HCT116 (cell line): ENCODE measurements around the gene LRRK2. TPM values are rescaled to one million over a fixed set of nuclear protein-coding genes. Genes with fewer than 3 reads are reported as not detected.

Experiments
- ATAC-seq: fragments of 200-7000 bp; cut with Tn5 transposase; 2 replicates; pipeline ENCODE4 v1.9.1; 2020; ENCODE audit warnings: mild to moderate bottlenecking, moderate library complexity
- BruUV-seq: library from RNA; stranded (reverse); fragments of 400-500 nt; replicated peaks from 2 replicates; lab custom pipeline; 2021; lab: Mats Ljungman, UMichigan
- CTCF ChIA-PET: fragments of 300-600 bp; sonication (Branson Sonifier 250); formaldehyde crosslinking; loops from one replicate; lab custom pipeline; 2021; ENCODE audit warnings: antibody characterized with exemption; lab: Charles Lee
- POLR2A ChIA-PET: fragments of 300-600, 350-600 bp; sonication (Branson Sonifier 250); formaldehyde crosslinking; loops from one replicate; lab custom pipeline; 2021; ENCODE audit warnings: antibody characterized with exemption; lab: Charles Lee
- RAD21 ChIA-PET, 2 experiments: fragments of 300-600 bp; sonication (Branson Sonifier 250); formaldehyde crosslinking; loops; one replicate each; lab custom pipeline; 2023; ENCODE audit warnings: low total read pairs in 2 of 2; ENCODE audit not compliant: uncharacterized antibody in 2 of 2, unreplicated experiment in 2 of 2, low non-redundant PET in 1 of 2; lab: Charles Lee
- DNase-seq: peaks from one replicate; pipeline ENCODE4 v3.0.0-alpha.2; 2010; ENCODE audit warnings: low read depth, low spot score
- H2AFZ ChIP-seq: fragments of 200-600 bp; shearing (Covaris generic), sonication (generic); 2 replicates; pipeline ENCODE4 v1.6.1; 2017; ENCODE audit warnings: low read depth, mixed run types, mixed read lengths, antibody characterized with exemption, low read length; ENCODE audit not compliant: poor library complexity, severe bottlenecking
- H3K27ac ChIP-seq: 2 replicates; pipeline ENCODE4 v1.5.1; 2012; ENCODE audit warnings: low read depth, low read length
- H3K27me3 ChIP-seq: fragments of 200-600 bp; sonication (generic); 2 replicates; pipeline ENCODE4 v1.6.1; 2016; ENCODE audit warnings: mixed run types, low read length, mixed read lengths; ENCODE audit not compliant: insufficient read depth
- H3K36me3 ChIP-seq, 2 experiments: fragments of 200-500 bp in 1 of 2; fragments of 200-600 bp in 1 of 2; sonication (Bioruptor generic) in 1 of 2; sonication (generic) in 1 of 2; 2 replicates each; pipeline versions ENCODE4 v1.5.1 to v1.6.1; 2014 to 2016; ENCODE audit warnings: low read length in 2 of 2, inconsistent platforms in 1 of 2, mixed read lengths in 1 of 2, mixed run types in 1 of 2; ENCODE audit not compliant: insufficient read depth in 2 of 2, control insufficient read depth in 1 of 2
- H3K4me1 ChIP-seq, 2 experiments: fragments of 200-600 bp in 1 of 2; sonication (generic) in 1 of 2; 2 replicates each; pipeline versions ENCODE4 v1.5.1 to v1.6.1; 2012 to 2017; ENCODE audit warnings: low read length in 2 of 2, inconsistent platforms in 1 of 2, mild to moderate bottlenecking in 1 of 2, mixed read lengths in 1 of 2, mixed run types in 1 of 2, moderate library complexity in 1 of 2; ENCODE audit not compliant: insufficient read depth in 2 of 2, control insufficient read depth in 1 of 2
- H3K4me2 ChIP-seq: fragments of 200-600 bp; sonication (generic); 2 replicates; pipeline ENCODE4 v1.6.1; 2017; ENCODE audit warnings: mixed run types, low read length, mixed read lengths
- H3K4me3 ChIP-seq, 2 experiments: fragments of 200-600 bp in 1 of 2; sonication (generic) in 1 of 2; replicated peaks in 1 of 2; 2 replicates each; pipeline ENCODE4 v1.5.1; 2011 to 2016; ENCODE audit warnings: low read length in 2 of 2, control low read depth in 1 of 2, low read depth in 1 of 2, mild to moderate bottlenecking in 1 of 2, mixed read lengths in 1 of 2, mixed run types in 1 of 2
- H3K79me2 ChIP-seq: fragments of 200-600 bp; sonication (generic); 2 replicates; pipeline ENCODE4 v1.6.1; 2017; ENCODE audit warnings: mild to moderate bottlenecking, mixed run types, low read length, moderate library complexity, mixed read lengths; ENCODE audit not compliant: insufficient read depth
- H3K9ac ChIP-seq: fragments of 200-600 bp; sonication (generic); 2 replicates; pipeline ENCODE4 v1.6.1; 2016; ENCODE audit warnings: low read length, mixed read lengths
- H3K9me2 ChIP-seq: fragments of 200-600 bp; sonication (generic), shearing (Covaris generic); 2 replicates; pipeline ENCODE4 v1.6.1; 2017; ENCODE audit warnings: mixed run types, mild to moderate bottlenecking, moderate library complexity; ENCODE audit not compliant: insufficient read depth
- H3K9me3 ChIP-seq, 2 experiments: fragments of 200-500 bp in 1 of 2; fragments of 200-600 bp in 1 of 2; sonication (Bioruptor generic) in 1 of 2; sonication (generic) in 1 of 2; 2 replicates each; pipeline ENCODE4 v1.6.1; 2014 to 2017; ENCODE audit warnings: low read length in 2 of 2, mixed read lengths in 2 of 2, inconsistent platforms in 1 of 2, low read depth in 1 of 2, mild to moderate bottlenecking in 1 of 2, mixed run types in 1 of 2, moderate library complexity in 1 of 2; ENCODE audit not compliant: control insufficient read depth in 1 of 2, insufficient read depth in 1 of 2
- H4K20me1 ChIP-seq: fragments of 200-600 bp; sonication (generic), shearing (Covaris generic); 2 replicates; pipeline ENCODE4 v1.6.1; 2017; ENCODE audit warnings: mixed run types, mild to moderate bottlenecking, moderate library complexity; ENCODE audit not compliant: insufficient read depth
- CBX3 ChIP-seq: IDR thresholded peaks from 2 replicates; pipeline ENCODE4 v1.6.1; 2012; ENCODE audit warnings: low read depth
- EZH2 ChIP-seq: fragments of 200-600 bp; sonication (generic); IDR thresholded peaks from 2 replicates; pipeline ENCODE4 v1.6.1; 2017; ENCODE audit warnings: antibody characterized with exemption, mixed run types
- EZH2phosphoT487 ChIP-seq: fragments of 200-600 bp; IDR thresholded peaks from 2 replicates; pipeline ENCODE4 v1.6.1; 2018; ENCODE audit warnings: antibody characterized with exemption, borderline replicate concordance
- MAX ChIP-seq: IDR thresholded peaks from 2 replicates; pipeline ENCODE4 v1.6.1; 2012
- POLR2AphosphoS5 ChIP-seq: IDR thresholded peaks from 2 replicates; pipeline ENCODE4 v1.6.1; 2011; ENCODE audit warnings: mild to moderate bottlenecking, low read depth, low read length, moderate library complexity
- SP1 ChIP-seq: IDR thresholded peaks from 2 replicates; pipeline ENCODE4 v1.6.1; 2012; ENCODE audit warnings: low read depth
- YY1 ChIP-seq: IDR thresholded peaks from 2 replicates; pipeline ENCODE4 v1.6.1; 2011; ENCODE audit warnings: low read length, low read depth, moderate library complexity, mild to moderate bottlenecking; ENCODE audit not compliant: insufficient replicate concordance; ENCODE audit errors: extremely low read depth
- ZFX ChIP-seq: fragments of 450-650 bp; IDR thresholded peaks from 2 replicates; pipeline ENCODE4 v1.6.1; 2017
- intact Hi-C: fragments of 100-400 bp; cut with micrococcal nuclease; formaldehyde crosslinking; loops from 2 replicates; pipeline ENCODE4 v1.10.0; 2022
- total RNA-seq: library from RNA; stranded (reverse); gene quantifications from one replicate; pipeline ENCODE4 v1.2.1, GENCODE V29; 2021; ENCODE audit not compliant: unreplicated experiment
- TF ChIP-seq, protein P1 (sequence below): IDR thresholded peaks from 2 replicates; pipeline ENCODE4 v1.6.1; 2011; ENCODE audit warnings: mild to moderate bottlenecking, low read length, moderate library complexity; ENCODE audit not compliant: insufficient replicate concordance; ENCODE audit errors: extremely low read depth

Gene LRRK2
- total RNA-seq, 1 experiment from 2014 or later = 0.20 TPM

DNA sequence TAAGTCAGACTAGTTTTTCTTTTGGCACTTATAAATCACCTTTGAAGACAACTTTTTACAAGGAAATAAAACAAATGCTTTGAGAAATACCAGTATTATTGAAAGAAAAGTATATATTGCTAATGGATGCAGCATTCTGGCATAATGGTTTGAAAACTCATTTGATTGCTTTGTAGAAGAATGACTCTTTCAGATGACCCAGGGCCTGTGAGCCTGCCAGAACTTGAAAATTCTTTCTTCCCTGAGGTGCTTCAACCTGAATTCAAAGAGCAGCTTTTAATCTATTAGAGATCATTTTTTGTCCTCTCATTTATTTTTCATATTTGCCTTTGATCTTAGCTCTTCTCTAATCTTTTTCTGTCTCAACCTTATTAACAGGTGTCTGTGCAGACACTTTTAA, 87.4 kb downstream of the LRRK2 start:
- Histone ChIP-seq H3K9me3 (no peaks in the 10 kb centered on the region), H2AFZ (peak overlapping the region; percentile 60), H3K36me3 (no peaks in the 10 kb centered on the region), H4K20me1 (no peaks in the 10 kb centered on the region), H3K9ac (no peak overlapping the region), H3K27me3 (no peaks in the 10 kb centered on the region), H3K4me2 (no peak overlapping the region), H3K9me2 (no peaks in the 10 kb centered on the region), H3K4me3 (no peak overlapping the region), H3K27ac (no peak overlapping the region), H3K4me1 (no peaks in the 10 kb centered on the region), H3K79me2 (no peaks in the 10 kb centered on the region)
- ATAC-seq = no peak
- CTCF ChIA-PET = interaction anchor here (2.9 kb wide), 1 partner anchor 301 kb away, joined by 22 read pairs; no protein-coding TSS in a partner anchor
- intact Hi-C loops = loop anchor here (2.0 kb wide), 1 partner anchor 301 kb away; no protein-coding TSS in a partner anchor
- RAD21 ChIA-PET = no interaction called here
- POLR2A ChIA-PET = no interaction called here
- no TSS peak for BruUV-seq
- no peak for TF ChIP-seq EZH2phosphoT487
- TF ChIP-seq ZFX = no peak
- no peak for TF ChIP-seq YY1
- no peak for TF ChIP-seq SP1
- no peak for TF ChIP-seq CBX3
- no peak for TF ChIP-seq EZH2
- TF ChIP-seq, protein P1, sequence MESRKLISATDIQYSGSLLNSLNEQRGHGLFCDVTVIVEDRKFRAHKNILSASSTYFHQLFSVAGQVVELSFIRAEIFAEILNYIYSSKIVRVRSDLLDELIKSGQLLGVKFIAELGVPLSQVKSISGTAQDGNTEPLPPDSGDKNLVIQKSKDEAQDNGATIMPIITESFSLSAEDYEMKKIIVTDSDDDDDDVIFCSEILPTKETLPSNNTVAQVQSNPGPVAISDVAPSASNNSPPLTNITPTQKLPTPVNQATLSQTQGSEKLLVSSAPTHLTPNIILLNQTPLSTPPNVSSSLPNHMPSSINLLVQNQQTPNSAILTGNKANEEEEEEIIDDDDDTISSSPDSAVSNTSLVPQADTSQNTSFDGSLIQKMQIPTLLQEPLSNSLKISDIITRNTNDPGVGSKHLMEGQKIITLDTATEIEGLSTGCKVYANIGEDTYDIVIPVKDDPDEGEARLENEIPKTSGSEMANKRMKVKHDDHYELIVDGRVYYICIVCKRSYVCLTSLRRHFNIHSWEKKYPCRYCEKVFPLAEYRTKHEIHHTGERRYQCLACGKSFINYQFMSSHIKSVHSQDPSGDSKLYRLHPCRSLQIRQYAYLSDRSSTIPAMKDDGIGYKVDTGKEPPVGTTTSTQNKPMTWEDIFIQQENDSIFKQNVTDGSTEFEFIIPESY = no peak
- no peak for TF ChIP-seq MAX
- no peak for TF ChIP-seq POLR2AphosphoS5
- DNase-seq = no peak
